ENCODE data around the gene ALPK3. TPM values are rescaled to one million over a fixed set of nuclear protein-coding genes. Genes with fewer than 3 reads are reported as not detected.

Gene ALPK3
- total and polyA plus RNA-seq, 10 of the 15 experiments (the other 5 are each of a cell fraction or from before 2014, with no cell fraction given) = under 0.01 to 0.05 (median 0.02) TPM; not detected in 6

DNA sequence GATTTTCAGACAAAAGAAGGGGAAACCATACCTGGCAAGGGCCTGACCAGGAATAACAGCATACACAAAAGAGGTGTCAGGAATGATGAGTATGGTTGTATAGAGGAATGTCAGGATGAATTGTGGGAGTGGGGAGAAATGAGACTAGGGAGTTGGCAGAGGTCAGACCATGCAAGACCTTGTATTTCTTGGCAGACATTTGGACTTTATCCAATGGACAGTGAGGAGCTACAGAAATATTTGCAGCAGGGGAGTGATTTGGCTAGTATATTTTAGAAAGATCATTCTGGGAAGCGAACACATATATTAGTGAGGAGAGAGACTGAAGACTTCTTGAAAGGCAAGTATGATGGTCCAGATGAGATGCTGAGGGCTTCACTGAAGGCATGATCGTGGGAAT is 25.4 kb upstream of the ALPK3 start:
- RAD21 ChIA-PET (ENCODE audit: unreplicated experiment) = no interaction called here
- intact Hi-C loops (cut with micrococcal nuclease; ENCODE audit: unreplicated experiment) = no loop called here
- no peak overlapping the region for H2AFZ ChIP-seq (ENCODE audit: control insufficient read depth, low read depth, low read length)
- no peak overlapping the region for H3K27ac ChIP-seq (ENCODE audit: control insufficient read depth, insufficient read depth)
- no peaks in the 10 kb centered on the region for H3K9me3 ChIP-seq (replicated peaks; ENCODE audit: control insufficient read depth, insufficient read depth, low read length)
- no peaks in the 10 kb centered on the region for H4K20me1 ChIP-seq (ENCODE audit: control insufficient read depth, insufficient read depth)
- no peak for ATAC-seq
- POLR2A ChIA-PET = interaction anchor here (0.7 kb wide), 1 partner anchor 57 kb away, joined by 3 read pairs; no protein-coding TSS in a partner anchor
- in situ Hi-C loops (cut with MboI) = no loop called here
- peaks cover 0 to 9% of the 10 kb centered on the region in 2 experiments for H3K36me3 ChIP-seq (ENCODE audit: control insufficient read depth in 2 of 2, insufficient read depth in 2 of 2, low read length in 1 of 2)
- H3K27me3 ChIP-seq (replicated peaks in 1 of 2; ENCODE audit: control insufficient read depth in 2 of 2, insufficient read depth in 2 of 2, low read length in 1 of 2) = no peaks in the 10 kb centered on the region
- H3K4me2 ChIP-seq (ENCODE audit: control insufficient read depth, insufficient read depth) = no peak overlapping the region
- H3K4me1 ChIP-seq (ENCODE audit: control insufficient read depth, insufficient read depth, low read length) = peaks cover 13% of the 10 kb centered on the region
- TF ChIP-seq, protein P1, sequence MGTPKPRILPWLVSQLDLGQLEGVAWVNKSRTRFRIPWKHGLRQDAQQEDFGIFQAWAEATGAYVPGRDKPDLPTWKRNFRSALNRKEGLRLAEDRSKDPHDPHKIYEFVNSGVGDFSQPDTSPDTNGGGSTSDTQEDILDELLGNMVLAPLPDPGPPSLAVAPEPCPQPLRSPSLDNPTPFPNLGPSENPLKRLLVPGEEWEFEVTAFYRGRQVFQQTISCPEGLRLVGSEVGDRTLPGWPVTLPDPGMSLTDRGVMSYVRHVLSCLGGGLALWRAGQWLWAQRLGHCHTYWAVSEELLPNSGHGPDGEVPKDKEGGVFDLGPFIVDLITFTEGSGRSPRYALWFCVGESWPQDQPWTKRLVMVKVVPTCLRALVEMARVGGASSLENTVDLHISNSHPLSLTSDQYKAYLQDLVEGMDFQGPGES (IDR thresholded peaks at IDR 0.05) = no peak
- TF ChIP-seq SUZ12 (IDR thresholded peaks at IDR 0.05; ENCODE audit: unreplicated experiment) (no peak), RELA (IDR thresholded peaks at IDR 0.05; ENCODE audit: borderline replicate concordance, partially characterized antibody) (no peak), ESRRA (IDR thresholded peaks at IDR 0.05; ENCODE audit: low read length) (no peak), ZZZ3 (IDR thresholded peaks at IDR 0.05; ENCODE audit: control insufficient read depth, insufficient read length, low read depth) (no peak), ZSCAN29 (IDR thresholded peaks at IDR 0.05) (no peak), SMAD5 (IDR thresholded peaks at IDR 0.05; ENCODE audit: low read depth) (no peak)
- TF ChIP-seq, protein P2, sequence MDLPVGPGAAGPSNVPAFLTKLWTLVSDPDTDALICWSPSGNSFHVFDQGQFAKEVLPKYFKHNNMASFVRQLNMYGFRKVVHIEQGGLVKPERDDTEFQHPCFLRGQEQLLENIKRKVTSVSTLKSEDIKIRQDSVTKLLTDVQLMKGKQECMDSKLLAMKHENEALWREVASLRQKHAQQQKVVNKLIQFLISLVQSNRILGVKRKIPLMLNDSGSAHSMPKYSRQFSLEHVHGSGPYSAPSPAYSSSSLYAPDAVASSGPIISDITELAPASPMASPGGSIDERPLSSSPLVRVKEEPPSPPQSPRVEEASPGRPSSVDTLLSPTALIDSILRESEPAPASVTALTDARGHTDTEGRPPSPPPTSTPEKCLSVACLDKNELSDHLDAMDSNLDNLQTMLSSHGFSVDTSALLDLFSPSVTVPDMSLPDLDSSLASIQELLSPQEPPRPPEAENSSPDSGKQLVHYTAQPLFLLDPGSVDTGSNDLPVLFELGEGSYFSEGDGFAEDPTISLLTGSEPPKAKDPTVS (IDR thresholded peaks at IDR 0.05; ENCODE audit: low read depth, low read length) = no peak
- TF ChIP-seq, protein P3, sequence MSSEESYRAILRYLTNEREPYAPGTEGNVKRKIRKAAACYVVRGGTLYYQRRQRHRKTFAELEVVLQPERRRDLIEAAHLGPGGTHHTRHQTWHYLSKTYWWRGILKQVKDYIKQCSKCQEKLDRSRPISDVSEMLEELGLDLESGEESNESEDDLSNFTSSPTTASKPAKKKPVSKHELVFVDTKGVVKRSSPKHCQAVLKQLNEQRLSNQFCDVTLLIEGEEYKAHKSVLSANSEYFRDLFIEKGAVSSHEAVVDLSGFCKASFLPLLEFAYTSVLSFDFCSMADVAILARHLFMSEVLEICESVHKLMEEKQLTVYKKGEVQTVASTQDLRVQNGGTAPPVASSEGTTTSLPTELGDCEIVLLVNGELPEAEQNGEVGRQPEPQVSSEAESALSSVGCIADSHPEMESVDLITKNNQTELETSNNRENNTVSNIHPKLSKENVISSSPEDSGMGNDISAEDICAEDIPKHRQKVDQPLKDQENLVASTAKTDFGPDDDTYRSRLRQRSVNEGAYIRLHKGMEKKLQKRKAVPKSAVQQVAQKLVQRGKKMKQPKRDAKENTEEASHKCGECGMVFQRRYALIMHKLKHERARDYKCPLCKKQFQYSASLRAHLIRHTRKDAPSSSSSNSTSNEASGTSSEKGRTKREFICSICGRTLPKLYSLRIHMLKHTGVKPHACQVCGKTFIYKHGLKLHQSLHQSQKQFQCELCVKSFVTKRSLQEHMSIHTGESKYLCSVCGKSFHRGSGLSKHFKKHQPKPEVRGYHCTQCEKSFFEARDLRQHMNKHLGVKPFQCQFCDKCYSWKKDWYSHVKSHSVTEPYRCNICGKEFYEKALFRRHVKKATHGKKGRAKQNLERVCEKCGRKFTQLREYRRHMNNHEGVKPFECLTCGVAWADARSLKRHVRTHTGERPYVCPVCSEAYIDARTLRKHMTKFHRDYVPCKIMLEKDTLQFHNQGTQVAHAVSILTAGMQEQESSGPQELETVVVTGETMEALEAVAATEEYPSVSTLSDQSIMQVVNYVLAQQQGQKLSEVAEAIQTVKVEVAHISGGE (CRISPR knock-in tag; IDR thresholded peaks at IDR 0.05) = no peak
- TF ChIP-seq, protein P4, sequence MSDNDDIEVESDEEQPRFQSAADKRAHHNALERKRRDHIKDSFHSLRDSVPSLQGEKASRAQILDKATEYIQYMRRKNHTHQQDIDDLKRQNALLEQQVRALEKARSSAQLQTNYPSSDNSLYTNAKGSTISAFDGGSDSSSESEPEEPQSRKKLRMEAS (IDR thresholded peaks at IDR 0.05; ENCODE audit: low read depth, low read length) = no peak
- TF ChIP-seq, protein P5, sequence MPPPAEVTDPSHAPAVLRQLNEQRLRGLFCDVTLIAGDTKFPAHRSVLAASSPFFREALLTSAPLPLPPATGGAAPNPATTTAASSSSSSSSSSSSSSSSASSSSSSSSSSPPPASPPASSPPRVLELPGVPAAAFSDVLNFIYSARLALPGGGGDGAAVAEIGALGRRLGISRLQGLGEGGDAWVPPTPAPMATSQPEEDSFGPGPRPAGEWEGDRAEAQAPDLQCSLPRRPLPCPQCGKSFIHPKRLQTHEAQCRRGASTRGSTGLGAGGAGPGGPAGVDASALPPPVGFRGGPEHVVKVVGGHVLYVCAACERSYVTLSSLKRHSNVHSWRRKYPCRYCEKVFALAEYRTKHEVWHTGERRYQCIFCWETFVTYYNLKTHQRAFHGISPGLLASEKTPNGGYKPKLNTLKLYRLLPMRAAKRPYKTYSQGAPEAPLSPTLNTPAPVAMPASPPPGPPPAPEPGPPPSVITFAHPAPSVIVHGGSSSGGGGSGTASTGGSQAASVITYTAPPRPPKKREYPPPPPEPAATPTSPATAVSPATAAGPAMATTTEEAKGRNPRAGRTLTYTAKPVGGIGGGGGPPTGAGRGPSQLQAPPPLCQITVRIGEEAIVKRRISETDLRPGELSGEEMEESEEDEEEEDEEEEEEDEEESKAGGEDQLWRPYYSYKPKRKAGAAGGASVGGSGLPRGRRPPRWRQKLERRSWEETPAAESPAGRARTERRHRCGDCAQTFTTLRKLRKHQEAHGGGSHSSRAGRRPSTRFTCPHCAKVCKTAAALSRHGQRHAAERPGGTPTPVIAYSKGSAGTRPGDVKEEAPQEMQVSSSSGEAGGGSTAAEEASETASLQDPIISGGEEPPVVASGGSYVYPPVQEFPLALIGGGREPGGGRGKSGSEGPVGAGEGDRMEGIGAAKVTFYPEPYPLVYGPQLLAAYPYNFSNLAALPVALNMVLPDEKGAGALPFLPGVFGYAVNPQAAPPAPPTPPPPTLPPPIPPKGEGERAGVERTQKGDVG (CRISPR knock-in tag; IDR thresholded peaks at IDR 0.05) = no peak
- 91% methylated on average over 2 of the region's 2 CpGs for WGBS (ENCODE audit: insufficient coverage, insufficient replicate concordance, low lambda C conversion rate, missing lambda C conversion rate)
- peaks cover 19% of the 10 kb centered on the region for H3K79me2 ChIP-seq (ENCODE audit: control insufficient read depth, insufficient read depth, low read length)
- H3K9ac ChIP-seq (ENCODE audit: control insufficient read depth, insufficient read depth, low read length) = no peak overlapping the region
- FAIRE-seq = no peak
- TSS peak; percentile 46 for BruUV-seq (replicated peaks)
- SMC1A ChIA-PET (ENCODE audit: uncharacterized antibody, unreplicated experiment) = interaction anchor here (1.3 to 1.9 kb wide), 2 partner anchors 18 to 86 kb away, joined by 3 to 4 read pairs; no protein-coding TSS in a partner anchor
- no peak overlapping the region for H3K4me3 ChIP-seq
- DNase-seq (ENCODE audit: low read depth, low spot score) = no peak
- CTCF ChIA-PET = interaction anchor here (1.0 kb wide), 2 partner anchors 8 to 35 kb away, joined by 3 read pairs; no protein-coding TSS in a partner anchor

All from GM12878 (cell line).